Left lobe of liver (tissue), 2 donors: ENCODE measurements around the gene SPECC1L. TPM values are rescaled to one million over a fixed set of nuclear protein-coding genes. Genes with fewer than 3 reads are reported as not detected.

Source experiments
- ATAC-seq: fragments of 200-7000 bp; cut with Tn5 transposase; one replicate; pipeline ENCODE4 v1.9.1; 2020; ENCODE audit warnings: mild to moderate bottlenecking, moderate library complexity
- DNase-seq: peaks from one replicate; pipeline ENCODE4 v3.0.0-alpha.2; 2020; ENCODE audit warnings: low spot score
- total RNA-seq: library from RNA; stranded (reverse); gene quantifications from one replicate; pipeline ENCODE4 v1.2.1, GENCODE V29; 2021
- donor health status: DM: no; HTN: no; CAD: no; lungs with moderate emphysema.
- donor health status: DM: no; HTN: yes; CAD: no.

SPECC1L gene
- total RNA-seq, 1 donor from 2014 or later: 25.2 TPM

DNA sequence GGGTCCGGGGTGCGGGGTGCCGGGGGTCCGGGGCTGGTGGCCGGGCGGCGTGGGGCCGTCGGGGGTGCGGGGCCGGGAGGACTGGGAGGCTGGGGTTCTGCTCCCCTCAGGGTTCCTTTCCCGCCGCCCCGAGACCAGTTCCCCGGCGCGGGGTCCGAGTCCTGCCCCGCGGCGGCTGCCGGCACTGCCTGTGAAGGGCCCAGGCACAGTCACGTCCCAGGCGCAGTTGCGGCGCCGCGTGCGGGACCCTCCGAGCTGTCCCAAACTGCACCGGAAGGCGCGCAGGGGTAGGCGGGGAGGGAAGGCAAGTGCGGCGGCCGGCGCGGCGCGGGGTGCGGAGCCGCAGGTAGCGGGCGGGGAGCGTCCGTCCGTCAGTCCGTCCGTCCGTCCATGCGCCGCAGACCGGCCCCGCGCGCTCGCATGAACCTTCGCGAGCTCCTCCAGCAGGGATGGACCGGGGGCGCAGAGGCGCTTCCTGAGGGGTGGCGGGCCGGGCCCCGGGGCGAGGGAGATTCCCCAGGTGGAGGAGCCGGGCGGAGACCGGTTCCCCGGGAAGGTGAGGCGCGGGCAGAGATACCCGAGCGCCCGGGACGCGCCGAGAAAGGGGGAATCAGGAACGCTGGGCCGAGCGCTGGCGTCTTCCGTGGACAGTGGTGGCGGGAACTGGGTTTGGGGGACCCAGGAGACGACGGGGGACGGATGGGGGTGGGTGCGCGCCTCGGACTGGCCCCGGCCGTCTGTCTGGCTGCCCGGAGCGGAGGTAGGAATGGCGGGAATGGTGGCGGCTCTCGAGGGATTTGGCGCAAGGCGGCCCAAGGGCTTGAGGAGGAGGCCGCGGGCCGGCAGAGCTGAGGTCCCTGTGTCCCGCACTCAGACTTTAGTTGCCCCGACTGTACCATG is 153.6 kb downstream of the SPECC1L start:
- ATAC-seq (peak; percentile 22), DNase-seq (peak; percentile 58)

GRCh38 chr22:24424901-24425775 is 154.5 kb downstream of the SPECC1L start:
- DNase-seq (peak; percentile 52), ATAC-seq (peak; percentile 10)

GRCh38 chr22:24426436-24426835 is 155.8 kb downstream of the SPECC1L start:
- no peak for DNase-seq
- ATAC-seq: no peak

DNA sequence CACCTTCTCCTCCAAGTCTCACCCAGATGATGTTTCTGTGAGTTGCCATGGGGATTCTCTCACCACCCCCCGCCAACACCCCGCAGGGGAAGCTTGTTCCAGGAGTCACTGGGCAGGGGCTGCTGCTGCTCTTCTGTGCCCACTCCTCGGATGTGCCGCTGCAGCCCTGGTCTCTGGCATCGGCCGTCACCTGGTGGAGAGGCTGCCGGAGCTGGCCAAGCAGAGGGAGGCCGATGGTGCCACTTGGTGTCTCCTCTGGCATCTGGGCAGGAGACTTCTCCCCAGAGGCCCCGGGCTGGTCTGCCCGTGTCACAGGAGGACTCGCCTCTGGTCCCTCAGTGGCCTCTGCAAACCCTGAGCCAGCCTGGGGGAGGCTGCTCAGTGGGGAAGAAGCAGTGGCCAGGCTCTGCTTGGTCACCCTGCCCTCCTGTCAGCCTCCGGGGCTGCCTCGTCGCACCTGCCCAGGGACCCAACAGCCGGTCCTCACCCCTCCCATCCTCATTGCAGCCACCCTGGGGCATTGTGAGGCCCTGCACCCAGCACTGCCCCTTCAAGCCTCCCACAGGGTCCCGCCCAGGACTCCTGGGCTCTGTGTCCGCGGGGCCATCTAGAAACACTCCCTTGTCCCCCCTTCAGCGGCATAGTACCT is 156.3 kb downstream of the SPECC1L start:
- DNase-seq (peak; percentile 55), ATAC-seq (peak; percentile 0)

DNA sequence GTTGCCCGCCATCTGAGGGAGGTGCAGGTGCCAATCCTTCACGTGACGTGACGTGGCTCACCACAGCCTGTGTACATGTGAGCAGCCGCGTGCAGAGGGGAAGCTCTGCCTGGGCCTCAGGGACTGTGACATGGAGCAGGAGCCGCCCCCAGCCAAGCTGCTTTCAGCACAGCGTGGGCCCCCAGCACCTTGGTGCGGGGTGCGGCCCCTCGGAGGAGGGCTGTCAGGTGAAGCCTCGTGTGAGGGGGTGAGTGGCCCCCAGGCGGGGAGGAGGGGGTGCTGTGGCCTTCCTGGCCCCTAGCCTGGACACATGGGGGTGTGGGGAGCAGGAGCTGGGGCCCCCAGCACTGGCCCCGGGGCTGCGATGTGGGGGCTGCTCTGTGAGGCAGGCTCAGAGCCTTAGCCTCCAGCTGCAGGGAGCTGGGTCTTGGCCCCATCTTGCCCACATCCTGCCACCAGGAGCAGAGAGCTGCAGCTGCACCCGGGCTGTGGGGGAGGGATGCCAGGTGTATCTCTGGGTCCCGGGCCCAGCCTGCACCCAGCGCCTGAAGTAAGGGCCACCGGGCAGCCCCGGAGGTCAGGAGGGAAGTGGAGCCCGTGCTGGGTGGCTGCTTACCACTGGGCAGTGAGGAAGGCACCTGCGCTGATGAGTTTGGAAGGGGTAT is 157.0 kb downstream of the SPECC1L start, which contains the start of gene ADORA2A:
ADORA2A (plus strand) TSS at position 100 of the 665 bp plus-strand sequence. CDS start 5,806 bp downstream, outside the sequence.
- DNase-seq (peak; percentile 66), ATAC-seq (peak; percentile 2)

- DNase-seq (peak; percentile 57), ATAC-seq (no peak)
Measured at GRCh38 chr22:24428751-24429410, 158.2 kb downstream of the SPECC1L start.

DNA sequence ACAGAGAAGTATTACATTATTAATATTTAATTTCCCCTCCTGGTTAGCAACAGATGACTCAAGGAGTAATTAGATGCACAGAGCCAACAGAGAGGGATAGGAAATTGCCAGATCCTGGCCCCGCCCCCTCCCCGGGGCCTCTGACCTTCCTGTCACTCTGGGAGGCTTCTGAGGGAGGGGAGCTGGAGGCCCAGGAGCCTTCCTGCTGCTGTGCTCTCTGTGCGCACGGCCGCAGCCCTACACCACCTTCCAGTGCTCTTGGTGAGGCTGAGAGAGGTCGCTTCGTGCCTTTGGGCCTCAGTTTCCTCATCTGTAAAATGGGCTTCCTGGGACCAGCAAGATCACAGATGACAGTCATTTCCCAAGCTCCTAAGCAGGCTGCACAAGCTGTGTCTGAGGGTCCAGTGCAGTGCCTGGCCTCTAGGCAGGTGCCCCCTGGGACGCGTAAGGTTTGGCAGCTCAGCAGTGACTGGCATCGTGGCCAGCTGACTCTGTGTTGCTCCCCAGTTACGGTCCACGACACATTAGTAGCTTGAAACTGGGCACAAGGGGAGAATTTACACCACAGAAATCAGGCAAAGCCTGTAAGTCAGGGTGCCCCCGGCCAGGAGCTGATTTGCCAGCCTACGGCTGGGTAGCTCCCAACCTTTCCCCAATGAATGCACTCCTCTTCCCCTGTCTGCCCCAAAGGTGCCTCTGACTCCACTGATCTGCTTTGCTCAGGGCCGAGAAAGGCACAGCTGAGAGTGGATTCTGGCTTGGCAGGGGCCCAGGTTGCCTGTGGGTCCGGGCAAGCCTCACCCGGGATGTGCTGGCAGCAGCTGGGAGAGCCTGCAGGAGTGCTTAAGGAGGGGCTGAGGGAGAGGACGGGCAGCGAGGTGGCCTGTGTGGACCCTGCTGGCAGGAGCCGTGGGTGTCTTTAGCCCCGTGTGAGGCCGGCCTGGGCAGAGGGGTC is 159.1 kb downstream of the SPECC1L start:
- no peak for ATAC-seq

DNA sequence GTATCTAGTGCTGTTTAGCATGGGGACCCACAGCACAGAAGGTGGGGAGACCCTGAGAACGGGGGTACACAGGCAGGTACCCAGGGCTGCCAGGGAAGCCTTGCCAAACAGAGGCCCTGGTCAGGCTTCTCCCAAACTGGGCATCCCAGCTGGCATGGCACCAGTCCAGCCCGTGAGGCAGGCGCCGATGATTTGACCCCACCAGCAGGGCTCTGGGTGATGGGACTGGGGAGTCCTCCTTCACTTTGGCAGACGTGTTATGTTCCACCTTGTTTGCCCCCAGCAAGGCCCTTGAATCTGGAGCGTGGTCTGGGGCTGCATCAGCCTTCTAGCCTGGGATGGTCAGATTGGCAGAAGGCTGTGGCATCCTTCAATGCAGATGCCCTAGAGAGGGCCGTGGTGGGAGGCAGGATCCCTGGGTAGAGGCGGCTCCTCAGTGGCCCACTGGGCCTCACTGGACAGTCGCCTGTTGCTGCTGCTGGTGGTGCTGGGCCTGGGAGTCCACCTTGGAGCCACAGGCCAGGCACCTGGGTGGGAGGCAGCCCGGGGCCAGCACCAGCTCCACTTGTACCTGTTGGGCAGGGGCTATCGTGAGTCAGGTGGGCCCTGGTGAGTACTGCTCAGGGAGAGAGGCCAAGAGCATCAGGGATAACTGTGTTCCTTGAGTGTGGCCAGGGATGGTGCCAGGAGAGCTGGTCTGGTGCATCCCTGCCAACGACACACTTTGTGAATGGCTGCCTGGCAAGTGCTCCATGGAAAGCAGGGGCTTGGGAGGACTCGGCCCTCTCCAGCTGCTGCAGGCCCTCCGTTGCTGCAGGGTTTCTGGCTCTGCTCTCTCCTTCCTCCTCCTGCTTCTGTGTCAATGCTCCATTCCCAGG is 160.0 kb downstream of the SPECC1L start:
- ATAC-seq (no peak), DNase-seq (peak; percentile 63)

More for the DNA sequence above, 159.1 kb downstream of the SPECC1L start:
- peak; percentile 71 for DNase-seq

DNA sequence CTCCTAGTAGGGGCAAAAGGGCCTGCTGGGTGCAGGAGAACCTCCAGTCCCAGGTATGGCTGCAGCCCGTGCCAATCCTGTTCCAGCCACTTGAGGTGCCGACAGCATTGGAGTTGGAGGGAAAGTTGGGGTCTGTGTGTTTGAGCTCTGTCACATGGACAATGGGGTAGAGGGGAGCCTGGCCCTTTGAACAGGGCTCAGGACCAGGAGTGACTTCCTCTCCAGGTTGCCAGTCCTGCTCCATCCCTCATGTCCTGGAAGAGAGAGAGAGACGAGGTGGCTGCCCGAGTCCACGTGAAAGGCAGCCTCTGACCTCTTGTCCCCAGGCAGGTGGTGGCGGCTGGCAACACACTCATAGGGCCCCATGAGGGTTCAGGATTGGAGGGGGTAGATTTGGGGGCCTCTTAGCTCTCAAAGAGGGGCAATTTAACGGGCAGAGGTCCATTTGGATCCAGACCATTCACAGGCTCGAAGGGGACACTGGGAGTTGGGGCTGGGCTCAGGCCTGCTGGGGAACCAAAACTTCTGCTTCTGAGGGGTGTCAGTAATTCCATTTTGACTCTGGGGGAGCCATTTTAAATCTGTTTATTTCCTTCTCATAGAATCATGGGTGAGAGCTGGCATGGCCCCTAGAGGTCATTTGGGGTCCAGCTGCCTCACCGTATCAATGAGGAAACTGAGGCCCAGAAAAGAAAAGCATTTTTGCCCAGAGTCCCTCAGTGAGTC is 160.8 kb downstream of the SPECC1L start:
- DNase-seq (peak; percentile 84), ATAC-seq (peak; percentile 62)

DNA sequence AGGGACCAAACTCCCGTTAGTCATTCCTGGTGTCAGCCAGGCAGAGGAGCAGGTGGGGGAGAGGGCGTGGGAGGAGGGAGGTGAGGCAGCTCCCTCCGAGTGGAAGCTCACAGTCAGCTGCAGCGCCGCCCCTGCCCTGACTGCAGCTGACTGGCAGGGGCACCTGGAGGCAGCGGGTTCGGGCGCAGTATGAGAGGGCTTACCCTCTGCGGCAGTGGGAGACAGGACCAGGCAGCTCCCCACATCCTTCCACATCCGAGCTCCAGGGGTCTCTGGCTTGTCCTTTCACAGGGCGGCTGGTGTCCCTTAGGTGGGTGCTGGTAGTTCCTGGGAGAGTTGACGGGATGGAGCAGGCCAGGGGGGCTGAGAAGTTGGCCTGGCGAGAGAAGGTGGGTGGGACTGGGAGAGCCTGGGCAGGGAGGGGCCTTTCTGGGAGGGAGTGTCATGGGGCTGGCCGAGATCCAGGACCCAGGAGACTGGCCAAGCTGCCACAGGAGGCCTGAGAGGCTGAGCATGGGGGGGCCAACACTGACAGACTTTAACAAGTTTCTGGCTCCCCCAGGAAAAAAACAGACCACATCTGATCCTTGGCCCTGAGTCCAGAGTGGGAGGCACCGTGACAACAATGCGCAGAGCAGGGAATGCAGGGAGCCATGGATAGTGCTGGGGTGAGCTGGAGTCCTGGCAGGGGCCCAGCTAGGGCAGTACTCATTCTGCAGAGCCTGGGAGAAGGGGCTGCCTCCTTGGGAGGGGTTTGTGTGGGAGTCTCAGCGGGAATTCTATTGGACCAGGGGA is 161.6 kb downstream of the SPECC1L start:
- ATAC-seq (peak; percentile 57), DNase-seq (peak; percentile 84)

DNA sequence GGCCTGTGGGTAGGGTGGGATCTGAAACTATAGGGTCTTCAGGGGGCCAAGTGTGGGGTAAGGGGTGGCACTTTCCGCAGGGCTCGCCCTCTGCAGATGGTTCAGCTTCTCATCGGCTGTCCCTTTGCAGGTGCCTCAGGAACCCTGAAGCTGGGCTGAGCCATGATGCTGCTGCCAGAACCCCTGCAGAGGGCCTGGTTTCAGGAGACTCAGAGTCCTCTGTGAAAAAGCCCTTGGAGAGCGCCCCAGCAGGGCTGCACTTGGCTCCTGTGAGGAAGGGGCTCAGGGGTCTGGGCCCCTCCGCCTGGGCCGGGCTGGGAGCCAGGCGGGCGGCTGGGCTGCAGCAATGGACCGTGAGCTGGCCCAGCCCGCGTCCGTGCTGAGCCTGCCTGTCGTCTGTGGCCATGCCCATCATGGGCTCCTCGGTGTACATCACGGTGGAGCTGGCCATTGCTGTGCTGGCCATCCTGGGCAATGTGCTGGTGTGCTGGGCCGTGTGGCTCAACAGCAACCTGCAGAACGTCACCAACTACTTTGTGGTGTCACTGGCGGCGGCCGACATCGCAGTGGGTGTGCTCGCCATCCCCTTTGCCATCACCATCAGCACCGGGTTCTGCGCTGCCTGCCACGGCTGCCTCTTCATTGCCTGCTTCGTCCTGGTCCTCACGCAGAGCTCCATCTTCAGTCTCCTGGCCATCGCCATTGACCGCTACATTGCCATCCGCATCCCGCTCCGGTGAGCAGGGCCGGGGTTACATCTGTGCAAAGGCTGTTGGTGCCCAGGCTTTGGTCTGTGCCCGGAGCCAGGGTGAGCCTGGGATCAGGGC is 162.6 kb downstream of the SPECC1L start:
- peak; percentile 55 for DNase-seq

GRCh38 chr22:24433828-24434470 is 163.3 kb downstream of the SPECC1L start:
- DNase-seq: peak; percentile 49
- no peak for ATAC-seq

More for the DNA sequence above, 162.6 kb downstream of the SPECC1L start:
- ATAC-seq: peak; percentile 0

DNA sequence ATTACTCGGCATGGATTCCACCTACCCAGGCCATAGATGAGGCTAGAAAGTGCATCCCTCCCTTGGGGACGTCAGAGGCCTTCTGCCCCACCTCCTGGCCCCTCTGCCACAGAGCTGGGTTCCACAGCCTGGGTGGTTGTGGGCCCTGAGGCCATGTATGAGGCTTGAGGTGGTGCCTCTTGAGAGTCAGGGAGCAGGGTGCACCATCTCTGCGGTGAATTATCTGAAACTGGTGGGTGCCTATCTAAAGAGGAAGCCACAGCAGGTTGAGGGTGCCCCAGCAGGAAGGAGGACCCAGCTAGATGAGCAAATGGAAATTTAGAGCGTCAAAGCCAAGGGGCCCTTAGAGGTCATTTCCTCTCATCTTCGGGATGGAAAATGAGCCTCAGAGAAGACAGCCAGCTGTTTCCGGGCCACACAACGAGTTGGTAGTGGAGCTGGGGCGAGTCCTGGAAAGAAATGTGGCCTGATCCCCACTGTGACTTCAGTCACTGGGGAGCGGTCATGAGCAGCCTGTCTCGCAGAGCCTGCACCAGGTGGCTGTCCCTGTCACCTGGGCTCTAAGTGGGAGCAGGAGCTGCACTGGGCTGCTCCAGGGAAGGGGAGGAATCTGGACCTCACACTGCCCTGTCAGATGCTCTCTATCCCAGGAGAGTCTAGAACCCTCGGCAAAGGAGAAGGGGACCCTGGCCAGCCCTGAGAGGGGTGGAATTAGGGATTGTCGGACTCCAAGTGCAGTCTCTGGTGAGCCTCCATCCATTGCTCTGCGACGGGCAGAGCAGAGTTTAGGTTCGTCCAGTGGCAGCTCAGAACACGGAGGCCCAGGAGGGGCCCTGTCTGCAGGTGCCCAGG is 164.1 kb downstream of the SPECC1L start:
- DNase-seq (peak; percentile 53), ATAC-seq (no peak)

DNA sequence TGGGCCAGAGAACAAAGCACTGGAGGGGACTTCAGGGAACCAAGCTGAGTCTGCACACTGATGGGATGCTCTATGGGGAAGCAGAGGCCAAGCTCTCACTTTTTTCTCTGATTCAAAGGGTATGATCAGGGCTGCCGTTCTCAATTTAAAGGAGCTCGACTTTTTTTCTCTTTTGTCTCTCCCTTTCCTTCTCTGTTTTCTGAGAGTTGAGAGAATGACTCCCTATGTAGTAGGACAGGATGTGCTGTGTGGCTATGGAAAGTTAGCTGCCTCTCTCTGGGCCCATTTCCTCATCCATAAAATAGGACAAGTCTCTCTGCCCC is 164.7 kb downstream of the SPECC1L start:
- no peak for ATAC-seq
- no peak for DNase-seq
